D721Med (cell line): Measurements from ENCODE around the gene CASZ1.

Source experiments
- DNase-seq: peaks from one replicate; pipeline ENCODE4 v3.0.0; 2011; ENCODE audit warnings: low spot score; ENCODE audit not compliant: insufficient read length
- FAIRE-seq: peaks from 2 replicates; lab custom pipeline; 2011; peaks lifted over from hg19 to GRCh38; lab: Jason Lieb, UNC
- TF ChIP-seq, protein P1 (sequence below): IDR thresholded peaks from 2 replicates; pipeline ENCODE4 v1.5.1; 2012; ENCODE audit warnings: mild to moderate bottlenecking, control low read depth; ENCODE audit not compliant: insufficient read depth; ENCODE audit errors: missing control alignments

CASZ1 gene

DNA sequence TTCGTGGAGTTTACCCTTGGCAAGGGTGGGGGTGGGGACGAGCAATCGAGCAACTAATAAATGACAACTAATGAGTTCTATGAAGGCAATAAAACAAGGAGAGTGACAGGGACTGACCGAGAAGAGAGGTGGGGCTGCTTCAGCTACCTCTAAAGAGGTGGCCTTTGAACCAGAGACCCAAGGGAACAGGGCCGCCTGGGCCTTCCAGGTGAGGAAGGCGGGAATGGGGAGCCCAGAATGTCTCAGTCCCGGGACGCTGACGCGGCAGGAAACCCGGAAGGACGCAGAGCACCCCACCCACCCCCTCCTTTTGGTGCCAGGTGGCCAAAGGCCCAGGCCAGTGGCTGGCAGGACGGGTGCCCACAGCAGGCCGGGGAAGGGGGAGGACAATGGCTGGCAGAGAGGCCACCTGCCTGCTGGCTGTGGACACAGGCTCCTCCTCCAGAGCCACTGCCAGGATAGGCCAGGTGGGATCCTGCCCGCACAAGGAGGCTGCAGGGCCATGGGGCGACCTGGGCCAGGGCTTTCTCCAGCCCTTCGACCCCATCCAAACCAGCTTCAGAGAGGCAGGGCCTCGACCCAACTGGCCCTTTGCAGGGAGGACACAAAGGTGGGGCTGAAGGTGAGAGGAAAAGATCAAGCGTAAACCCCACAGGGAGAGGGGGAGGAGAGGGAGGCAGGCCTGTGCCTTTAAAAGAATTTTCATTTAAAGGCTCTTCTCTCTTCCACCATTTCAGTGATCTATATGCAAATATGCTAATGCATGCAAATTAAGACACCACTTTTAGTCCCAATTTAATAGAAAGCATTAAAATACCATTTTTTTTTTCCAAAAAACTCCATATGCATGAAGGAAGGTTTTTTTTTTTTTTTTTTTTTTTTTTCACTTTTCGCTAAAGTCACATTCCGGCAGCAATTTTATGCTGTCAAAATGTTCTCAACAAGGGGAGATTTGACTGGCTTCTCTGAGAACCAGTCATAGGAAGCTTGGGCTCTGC lies 58.1 kb downstream of the CASZ1 start:
- FAIRE-seq (no peak), DNase-seq (no peak)
- TF ChIP-seq, protein P1, sequence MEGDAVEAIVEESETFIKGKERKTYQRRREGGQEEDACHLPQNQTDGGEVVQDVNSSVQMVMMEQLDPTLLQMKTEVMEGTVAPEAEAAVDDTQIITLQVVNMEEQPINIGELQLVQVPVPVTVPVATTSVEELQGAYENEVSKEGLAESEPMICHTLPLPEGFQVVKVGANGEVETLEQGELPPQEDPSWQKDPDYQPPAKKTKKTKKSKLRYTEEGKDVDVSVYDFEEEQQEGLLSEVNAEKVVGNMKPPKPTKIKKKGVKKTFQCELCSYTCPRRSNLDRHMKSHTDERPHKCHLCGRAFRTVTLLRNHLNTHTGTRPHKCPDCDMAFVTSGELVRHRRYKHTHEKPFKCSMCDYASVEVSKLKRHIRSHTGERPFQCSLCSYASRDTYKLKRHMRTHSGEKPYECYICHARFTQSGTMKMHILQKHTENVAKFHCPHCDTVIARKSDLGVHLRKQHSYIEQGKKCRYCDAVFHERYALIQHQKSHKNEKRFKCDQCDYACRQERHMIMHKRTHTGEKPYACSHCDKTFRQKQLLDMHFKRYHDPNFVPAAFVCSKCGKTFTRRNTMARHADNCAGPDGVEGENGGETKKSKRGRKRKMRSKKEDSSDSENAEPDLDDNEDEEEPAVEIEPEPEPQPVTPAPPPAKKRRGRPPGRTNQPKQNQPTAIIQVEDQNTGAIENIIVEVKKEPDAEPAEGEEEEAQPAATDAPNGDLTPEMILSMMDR, result no peak

DNA sequence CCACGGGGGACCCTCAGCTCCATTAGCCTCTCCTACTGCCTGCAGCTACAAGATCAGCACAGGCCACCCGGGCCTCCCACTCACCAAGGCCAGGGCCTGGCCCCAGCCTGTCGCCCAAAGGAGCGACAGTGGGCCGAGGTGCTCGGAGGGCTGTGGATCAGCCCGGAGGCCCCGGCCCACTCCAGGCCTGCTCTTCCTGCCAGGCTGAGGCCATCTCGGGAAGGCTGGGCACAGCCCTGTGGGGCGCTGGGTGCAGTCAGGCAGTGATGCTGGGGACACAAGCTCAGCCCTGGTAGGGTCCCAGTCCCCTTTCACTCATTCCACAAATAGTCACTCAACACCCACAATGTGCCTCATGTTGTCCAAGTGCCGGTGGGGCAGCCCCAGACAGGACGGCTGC lies 58.8 kb downstream of the CASZ1 start:
- TF ChIP-seq, protein P1, result no peak
- FAIRE-seq (no peak), DNase-seq (no peak)

DNA sequence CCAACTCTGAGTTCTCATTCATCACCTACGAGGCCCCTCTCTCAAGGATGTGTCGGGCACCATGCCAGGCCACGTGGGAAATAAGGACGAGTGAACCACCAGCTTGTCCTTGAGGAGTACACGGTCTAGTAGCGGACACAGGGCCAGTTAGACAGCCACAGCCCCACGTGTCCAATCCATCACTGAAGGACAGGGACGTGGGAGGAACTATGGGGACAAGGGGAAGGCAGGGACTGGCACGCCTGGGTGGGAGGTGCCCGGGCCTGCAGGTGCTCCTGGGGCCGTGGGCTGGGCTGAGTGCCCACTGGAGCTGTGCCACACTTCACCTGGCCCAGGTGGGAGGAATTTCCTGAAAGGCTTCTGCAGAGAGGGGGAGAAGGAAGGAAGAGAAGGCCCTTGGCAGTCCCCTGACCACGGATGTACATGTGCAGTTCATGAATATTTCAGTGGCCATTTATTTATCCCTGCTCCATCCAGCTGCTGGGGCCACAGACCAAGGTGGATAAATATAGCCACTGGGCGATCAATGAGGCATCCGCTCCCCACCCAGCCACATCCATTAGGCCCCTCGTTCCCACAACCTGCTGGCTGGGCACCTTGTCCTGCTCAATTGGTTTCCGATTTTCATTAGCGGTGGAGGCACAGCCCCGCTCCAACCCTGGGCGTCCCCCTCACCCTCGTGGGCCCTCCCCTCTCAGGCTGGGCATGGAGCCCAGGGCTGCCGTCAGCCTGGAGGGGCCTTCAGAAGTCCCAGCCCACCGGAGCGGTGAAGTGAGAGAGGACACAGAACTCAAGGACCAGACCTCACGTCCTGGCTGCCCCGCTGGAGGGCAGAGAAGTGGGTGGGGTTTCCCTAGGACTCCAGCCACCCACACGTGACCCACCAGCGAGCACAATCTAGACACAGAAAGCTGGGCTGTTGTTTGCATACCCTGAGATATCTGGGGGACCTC lies 59.5 kb downstream of the CASZ1 start:
- TF ChIP-seq, protein P1, result no peak
- FAIRE-seq (no peak), DNase-seq (no peak)

DNA sequence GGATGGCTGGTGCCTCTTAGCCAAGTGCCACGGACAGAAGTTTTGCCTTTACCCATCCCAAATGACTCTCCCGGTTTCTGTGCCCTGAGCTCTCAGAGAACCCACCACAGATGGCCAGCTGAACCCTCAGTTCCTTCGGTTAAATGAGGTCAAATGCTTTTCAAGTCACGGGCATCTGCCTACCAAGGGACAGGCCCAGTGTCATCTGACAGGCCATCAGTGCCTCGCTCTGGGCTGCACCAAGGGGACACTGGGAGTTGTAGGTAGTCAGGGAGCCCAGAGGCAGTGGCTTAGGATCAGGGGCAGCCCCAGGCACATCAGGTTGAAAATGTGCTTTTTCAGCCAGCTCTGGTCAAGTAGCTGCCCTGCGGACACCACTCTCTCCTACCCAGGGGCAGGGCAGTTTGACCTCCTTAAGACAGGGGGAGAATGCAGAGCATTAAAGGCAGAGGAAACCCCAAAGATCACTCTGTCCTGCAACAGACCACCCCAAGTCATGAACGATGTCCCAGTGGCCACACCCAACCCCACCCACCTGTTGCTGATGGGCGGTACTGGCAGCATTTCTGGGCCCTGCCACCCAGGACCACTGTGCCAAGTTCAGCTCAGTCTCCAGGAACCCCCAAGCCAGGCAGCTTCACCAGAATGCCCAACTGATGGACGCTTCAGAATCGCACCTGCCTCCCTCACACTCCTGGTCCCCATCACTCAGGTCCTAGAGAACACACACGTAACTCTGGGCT lies 60.7 kb downstream of the CASZ1 start:
- no peak for FAIRE-seq
- no peak for DNase-seq
- TF ChIP-seq, protein P1, result no peak

DNA sequence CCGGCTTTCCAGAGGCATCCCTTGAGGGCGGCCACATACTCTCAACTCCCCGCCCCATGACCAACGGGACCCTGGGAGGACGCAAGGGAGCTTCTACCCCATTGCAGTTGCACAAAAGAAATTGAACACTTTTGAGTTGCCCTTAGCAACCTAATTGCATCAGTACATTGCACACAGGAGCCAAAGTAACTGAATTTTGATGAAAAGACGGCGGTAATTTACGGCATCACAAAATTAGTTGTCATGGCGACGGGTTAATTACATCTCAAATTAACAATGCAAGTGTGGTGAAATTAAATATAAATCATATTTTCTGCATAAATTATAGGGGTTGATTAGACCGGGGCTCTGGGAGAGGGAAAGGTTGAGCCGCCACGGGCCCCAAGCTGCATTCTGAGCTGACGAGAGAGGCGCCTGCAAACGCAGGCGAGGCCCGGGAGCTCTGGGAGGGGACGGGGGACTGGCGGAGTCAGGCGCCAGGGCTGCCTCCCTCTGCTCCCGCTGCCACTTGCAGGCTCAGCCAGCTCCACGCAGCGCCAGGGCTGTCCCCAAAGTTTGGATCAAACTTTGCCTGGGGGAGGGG lies 61.4 kb downstream of the CASZ1 start:
- DNase-seq (no peak), FAIRE-seq (no peak)
- TF ChIP-seq, protein P1, result no peak

DNA sequence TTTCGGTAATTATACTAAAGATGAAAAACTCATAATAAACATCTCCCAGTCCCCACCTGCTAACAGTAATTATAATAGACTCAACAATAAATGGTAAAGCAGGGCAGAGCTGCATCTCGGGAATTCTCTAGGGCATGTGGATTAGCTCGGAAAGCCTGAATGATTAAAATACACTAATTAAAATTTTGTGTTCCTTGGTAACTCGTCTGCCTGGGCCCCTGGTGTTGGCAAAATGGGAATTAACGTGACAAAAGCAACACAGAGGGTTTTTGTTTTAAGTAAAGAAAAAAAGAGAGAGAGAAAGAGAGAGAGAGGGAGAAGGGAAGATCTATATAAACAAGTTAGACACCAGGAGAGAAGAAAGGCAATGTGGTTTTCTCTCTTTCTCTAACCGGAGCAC lies 62.1 kb downstream of the CASZ1 start:
- DNase-seq (no peak), FAIRE-seq (no peak)
- TF ChIP-seq, protein P1, result no peak
